ENCODE data around the gene AP2M1. TPM values are rescaled to one million over a fixed set of nuclear protein-coding genes. Genes with fewer than 3 reads are reported as not detected.

Gene AP2M1
- total RNA-seq, 2 experiments from 2014 or later, result 147 to 158 TPM

- no peaks in the 10 kb centered on the region for H4K20me1 ChIP-seq (ENCODE audit: insufficient read depth, low read length)
- peak overlapping the region; percentile 45 for H2AFZ ChIP-seq (ENCODE audit: low read length)
- peaks cover 36% of the 10 kb centered on the region for H3K79me2 ChIP-seq (ENCODE audit: insufficient read depth, low read depth, low read length)
- DNase-seq (ENCODE audit: low spot score), result peak; percentile 50
- peak overlapping the region; percentile 92 for H3K4me3 ChIP-seq (ENCODE audit: low read depth, low read length, poor library complexity, severe bottlenecking)
- peak overlapping the region; percentile 99 for H3K4me2 ChIP-seq (ENCODE audit: low read length)
- ChIA-PET CTCF (ENCODE audit: unreplicated experiment) (interaction anchor here (0.6 to 0.7 kb wide), 2 partner anchors 9 to 11 kb away, joined by 6 to 8 read pairs; no protein-coding TSS in a partner anchor), POLR2A (interaction anchor here (0.6 to 3.1 kb wide), 9 partner anchors 12 to 149 kb away, joined by 3 to 20 read pairs (median 3); partner anchors contain the start of genes ABCF3 and EIF2B5)
- H3K9me3 ChIP-seq (ENCODE audit: low read length), result no peaks in the 10 kb centered on the region
- no peaks in the 10 kb centered on the region for H3K9me2 ChIP-seq (ENCODE audit: insufficient read depth, low read length)
- BruUV-seq (replicated peaks), result no TSS peak
- H3K4me1 ChIP-seq (ENCODE audit: insufficient read depth, low read length, poor library complexity, severe bottlenecking), result peaks cover 23% of the 10 kb centered on the region
- peak overlapping the region; percentile 45 for H3K27ac ChIP-seq (ENCODE audit: low read depth, low read length, poor library complexity, severe bottlenecking)
- intact Hi-C loops (cut with micrococcal nuclease; ENCODE audit: unreplicated experiment), result loop anchor here (1.0 to 5.0 kb wide), 2 partner anchors 18 to 156 kb away; partner anchors contain the start of genes AP2M1 and EIF4G1
- H3K36me3 ChIP-seq (ENCODE audit: insufficient read depth, low read length), result no peaks in the 10 kb centered on the region
- TF ChIP-seq, protein P1, sequence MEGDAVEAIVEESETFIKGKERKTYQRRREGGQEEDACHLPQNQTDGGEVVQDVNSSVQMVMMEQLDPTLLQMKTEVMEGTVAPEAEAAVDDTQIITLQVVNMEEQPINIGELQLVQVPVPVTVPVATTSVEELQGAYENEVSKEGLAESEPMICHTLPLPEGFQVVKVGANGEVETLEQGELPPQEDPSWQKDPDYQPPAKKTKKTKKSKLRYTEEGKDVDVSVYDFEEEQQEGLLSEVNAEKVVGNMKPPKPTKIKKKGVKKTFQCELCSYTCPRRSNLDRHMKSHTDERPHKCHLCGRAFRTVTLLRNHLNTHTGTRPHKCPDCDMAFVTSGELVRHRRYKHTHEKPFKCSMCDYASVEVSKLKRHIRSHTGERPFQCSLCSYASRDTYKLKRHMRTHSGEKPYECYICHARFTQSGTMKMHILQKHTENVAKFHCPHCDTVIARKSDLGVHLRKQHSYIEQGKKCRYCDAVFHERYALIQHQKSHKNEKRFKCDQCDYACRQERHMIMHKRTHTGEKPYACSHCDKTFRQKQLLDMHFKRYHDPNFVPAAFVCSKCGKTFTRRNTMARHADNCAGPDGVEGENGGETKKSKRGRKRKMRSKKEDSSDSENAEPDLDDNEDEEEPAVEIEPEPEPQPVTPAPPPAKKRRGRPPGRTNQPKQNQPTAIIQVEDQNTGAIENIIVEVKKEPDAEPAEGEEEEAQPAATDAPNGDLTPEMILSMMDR (conservative IDR thresholded peaks at IDR 0.05; ENCODE audit: low read length), result no peak
- TF ChIP-seq EZH2phosphoT487 (IDR thresholded peaks at IDR 0.05; ENCODE audit: borderline replicate concordance, low read depth, low read length), result no peak
Observed at GRCh38 chr3:184155644-184156521, 18.8 kb upstream of the AP2M1 start.

DNA sequence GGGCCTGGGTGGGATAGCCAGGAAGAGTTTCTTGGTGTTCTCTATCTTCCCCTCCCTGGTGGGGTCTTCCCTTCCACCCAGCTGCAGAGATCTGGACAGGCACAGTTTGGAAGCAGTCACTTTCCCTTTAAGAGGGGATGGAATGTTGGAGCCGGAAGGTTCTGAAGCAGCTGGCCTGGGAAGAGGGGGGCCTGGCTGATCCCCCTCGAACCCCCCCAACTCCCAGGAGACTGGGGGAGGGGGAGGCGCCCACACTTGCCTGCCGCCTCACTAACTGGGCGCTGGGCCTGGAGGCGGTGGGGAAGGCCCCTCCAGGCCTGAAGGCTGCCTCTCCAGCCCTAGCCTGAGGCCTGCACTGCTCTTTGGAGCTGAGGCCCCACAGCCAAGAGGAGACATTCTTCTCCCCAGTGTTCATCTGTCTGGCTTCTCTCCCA, 18.1 kb upstream of the AP2M1 start:
- H3K27ac ChIP-seq (ENCODE audit: low read depth, low read length, poor library complexity, severe bottlenecking), result peak overlapping the region; percentile 45
- ChIA-PET POLR2A (interaction anchor here (0.6 to 3.1 kb wide), 5 partner anchors 21 to 150 kb away, joined by 3 to 20 read pairs (median 4); partner anchors contain the start of genes ABCF3 and EIF2B5), CTCF (ENCODE audit: unreplicated experiment) (interaction anchor here (0.7 kb wide), 1 partner anchor 12 kb away, joined by 6 read pairs; no protein-coding TSS in a partner anchor)
- H3K4me2 ChIP-seq (ENCODE audit: low read length), result peak overlapping the region; percentile 99
- no peaks in the 10 kb centered on the region for H3K36me3 ChIP-seq (ENCODE audit: insufficient read depth, low read length)
- no peaks in the 10 kb centered on the region for H3K9me3 ChIP-seq (ENCODE audit: low read length)
- no peak for DNase-seq (ENCODE audit: low spot score)
- no peaks in the 10 kb centered on the region for H4K20me1 ChIP-seq (ENCODE audit: insufficient read depth, low read length)
- peaks cover 23% of the 10 kb centered on the region for H3K4me1 ChIP-seq (ENCODE audit: insufficient read depth, low read length, poor library complexity, severe bottlenecking)
- intact Hi-C loops (cut with micrococcal nuclease; ENCODE audit: unreplicated experiment), result loop anchor here (5.0 kb wide), 1 partner anchor 156 kb away; the partner anchor contains the start of gene EIF4G1
- H3K9me2 ChIP-seq (ENCODE audit: insufficient read depth, low read length), result no peaks in the 10 kb centered on the region
- TF ChIP-seq EZH2phosphoT487 (IDR thresholded peaks at IDR 0.05; ENCODE audit: borderline replicate concordance, low read depth, low read length), result no peak
- TF ChIP-seq, protein P1 (conservative IDR thresholded peaks at IDR 0.05; ENCODE audit: low read length), result no peak
- BruUV-seq (replicated peaks), result no TSS peak
- H2AFZ ChIP-seq (ENCODE audit: low read length), result no peak overlapping the region
- H3K4me3 ChIP-seq (ENCODE audit: low read depth, low read length, poor library complexity, severe bottlenecking), result peak overlapping the region; percentile 92
- peaks cover 36% of the 10 kb centered on the region for H3K79me2 ChIP-seq (ENCODE audit: insufficient read depth, low read depth, low read length)
